Measurements from ENCODE around the gene OTP.

The OTP gene

GRCh38 chr5:77637998-77638762, at the start of gene OTP:
Gene OTP, minus strand, starts transcription at chr5:77638713. Its CDS starts 164 bp downstream, at chr5:77638549.
- Histone ChIP-seq H4K20me1 (ENCODE audit: insufficient read depth) (no peaks in the 10 kb centered on the region), H3K4me3 (IDR thresholded peaks at IDR 0.05; ENCODE audit: insufficient read depth, low read depth, low read length) (no peak within 1 kb of the TSS), H3K27me3 (ENCODE audit: insufficient read depth, low read depth) (no peaks in the 10 kb centered on the region), H3K4me2 (no peak within 1 kb of the TSS), H2AFZ (ENCODE audit: low read depth) (no peak within 1 kb of the TSS), H3K79me2 (ENCODE audit: insufficient read depth, low read depth) (no peaks in the 10 kb centered on the region), H3K27ac (no peak within 1 kb of the TSS), H3K4me1 (ENCODE audit: low read depth, poor library complexity, severe bottlenecking) (no peaks in the 10 kb centered on the region), H3K36me3 (ENCODE audit: insufficient read depth) (no peaks in the 10 kb centered on the region), H3K9ac (no peak within 1 kb of the TSS)
- no peak for TF ChIP-seq CTCF (conservative IDR thresholded peaks at IDR 0.05; ENCODE audit: low read depth, low read length)

GRCh38 chr5:77683171-77683732, 44.7 kb upstream of the OTP start:
- Histone ChIP-seq H3K27ac (no peak overlapping the region), H3K4me2 (no peak overlapping the region), H3K27me3 (ENCODE audit: insufficient read depth, low read depth) (no peaks in the 10 kb centered on the region), H2AFZ (ENCODE audit: low read depth) (no peak overlapping the region), H3K9ac (no peak overlapping the region), H3K79me2 (ENCODE audit: insufficient read depth, low read depth) (no peaks in the 10 kb centered on the region), H3K36me3 (ENCODE audit: insufficient read depth) (no peaks in the 10 kb centered on the region), H3K4me1 (ENCODE audit: low read depth, poor library complexity, severe bottlenecking) (no peaks in the 10 kb centered on the region), H4K20me1 (ENCODE audit: insufficient read depth) (no peaks in the 10 kb centered on the region), H3K4me3 (IDR thresholded peaks at IDR 0.05; ENCODE audit: insufficient read depth, low read depth, low read length) (no peak overlapping the region)
- no peak for TF ChIP-seq CTCF (conservative IDR thresholded peaks at IDR 0.05; ENCODE audit: low read depth, low read length)

- no peaks in the 10 kb centered on the region for H3K79me2 ChIP-seq (ENCODE audit: insufficient read depth, low read depth)
- H3K4me3 ChIP-seq (IDR thresholded peaks at IDR 0.05; ENCODE audit: insufficient read depth, low read depth, low read length), result no peak overlapping the region
- no peaks in the 10 kb centered on the region for H3K36me3 ChIP-seq (ENCODE audit: insufficient read depth)
- no peaks in the 10 kb centered on the region for H3K4me1 ChIP-seq (ENCODE audit: low read depth, poor library complexity, severe bottlenecking)
- H3K27me3 ChIP-seq (ENCODE audit: insufficient read depth, low read depth), result no peaks in the 10 kb centered on the region
- no peak overlapping the region for H3K9ac ChIP-seq
- H3K4me2 ChIP-seq, result no peak overlapping the region
- H2AFZ ChIP-seq (ENCODE audit: low read depth), result no peak overlapping the region
- H4K20me1 ChIP-seq (ENCODE audit: insufficient read depth), result no peaks in the 10 kb centered on the region
- H3K27ac ChIP-seq, result no peak overlapping the region
- TF ChIP-seq CTCF (conservative IDR thresholded peaks at IDR 0.05; ENCODE audit: low read depth, low read length), result no peak
Observed at GRCh38 chr5:77670526-77670925, 32.0 kb upstream of the OTP start.

GRCh38 chr5:77669677-77670076, 31.2 kb upstream of the OTP start:
- no peak overlapping the region for H3K27ac ChIP-seq
- no peaks in the 10 kb centered on the region for H3K4me1 ChIP-seq (ENCODE audit: low read depth, poor library complexity, severe bottlenecking)
- H3K4me3 ChIP-seq (IDR thresholded peaks at IDR 0.05; ENCODE audit: insufficient read depth, low read depth, low read length), result no peak overlapping the region
- H3K79me2 ChIP-seq (ENCODE audit: insufficient read depth, low read depth), result no peaks in the 10 kb centered on the region
- H3K36me3 ChIP-seq (ENCODE audit: insufficient read depth), result no peaks in the 10 kb centered on the region
- no peak overlapping the region for H3K4me2 ChIP-seq
- H3K9ac ChIP-seq, result no peak overlapping the region
- no peak overlapping the region for H2AFZ ChIP-seq (ENCODE audit: low read depth)
- no peaks in the 10 kb centered on the region for H3K27me3 ChIP-seq (ENCODE audit: insufficient read depth, low read depth)
- no peak for TF ChIP-seq CTCF (conservative IDR thresholded peaks at IDR 0.05; ENCODE audit: low read depth, low read length)
- no peaks in the 10 kb centered on the region for H4K20me1 ChIP-seq (ENCODE audit: insufficient read depth)
